Duodenal mucosa (tissue), 2 donors: ENCODE data around the gene MT1G.

Source experiments
- H3K27ac ChIP-seq: one replicate; pipeline ENCODE4 v1.7.0; 2013; ENCODE audit warnings: low read depth, low read length
- H3K27me3 ChIP-seq, 2 donors: one replicate each; pipeline ENCODE4 v1.7.0; 2013; ENCODE audit warnings: low read length in 2 of 2, control low read depth in 1 of 2; ENCODE audit not compliant: insufficient read depth in 2 of 2, control insufficient read depth in 1 of 2
- H3K36me3 ChIP-seq, 2 donors: one replicate each; pipeline ENCODE4 v1.7.0; 2013; ENCODE audit warnings: low read length in 2 of 2, control low read depth in 1 of 2; ENCODE audit not compliant: insufficient read depth in 2 of 2, control insufficient read depth in 1 of 2
- H3K4me1 ChIP-seq, 2 donors: one replicate each; pipeline ENCODE4 v1.7.0; 2013; ENCODE audit warnings: low read length in 2 of 2, control low read depth in 1 of 2; ENCODE audit not compliant: insufficient read depth in 2 of 2, control insufficient read depth in 1 of 2
- H3K4me3 ChIP-seq, 2 donors: one replicate each; pipeline ENCODE4 v1.7.0; 2013; ENCODE audit warnings: low read length in 2 of 2, low read depth in 1 of 2
- H3K9ac ChIP-seq, 2 donors: one replicate each; pipeline ENCODE4 v1.7.0; 2013; ENCODE audit warnings: low read length in 2 of 2, low read depth in 1 of 2
- H3K9me3 ChIP-seq, 2 donors: one replicate each; pipeline ENCODE4 v1.7.0; 2013; ENCODE audit warnings: low read length in 2 of 2, control low read depth in 1 of 2; ENCODE audit not compliant: control insufficient read depth in 1 of 2

The MT1G gene

DNA sequence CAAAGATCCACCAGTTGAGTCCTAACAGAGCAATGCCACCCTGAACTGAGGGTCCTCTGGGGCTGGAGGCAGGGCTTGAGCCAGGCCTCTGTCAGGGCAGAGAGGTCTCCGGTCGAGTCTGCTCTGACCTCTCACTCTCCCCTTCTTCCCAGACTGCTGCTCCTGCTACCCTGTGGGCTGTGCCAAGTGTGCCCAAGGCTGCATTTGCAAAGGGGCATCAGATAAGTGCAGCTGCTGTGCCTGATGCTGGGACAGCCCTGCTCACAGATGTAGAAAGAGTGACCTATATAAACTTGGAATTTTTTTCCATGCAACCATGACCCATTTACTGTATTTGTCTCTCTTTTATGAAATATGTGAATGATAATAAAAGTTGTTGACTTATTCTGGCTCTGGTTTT is 18.6 kb downstream of the MT1G start:
- Histone ChIP-seq H3K36me3 (no peaks in the 10 kb centered on the region), H3K4me3 (no peak overlapping the region), H3K9ac (no peak overlapping the region), H3K27ac (no peak overlapping the region), H3K27me3 (peaks cover 0 to 5% of the 10 kb centered on the region in 2 donors), H3K4me1 (peaks cover 18 to 26% of the 10 kb centered on the region in 2 donors), H3K9me3 (no peaks in the 10 kb centered on the region)

GRCh38 chr16:56647641-56648431 is 20.0 kb downstream of the MT1G start:
- Histone ChIP-seq H3K4me1 (peaks cover 30 to 36% of the 10 kb centered on the region in 2 donors), H3K27me3 (peaks cover 0 to 5% of the 10 kb centered on the region in 2 donors), H3K36me3 (no peaks in the 10 kb centered on the region), H3K27ac (peak overlapping the region; percentile 70), H3K4me3 (peak overlapping the region; percentile 33 to 41), H3K9me3 (no peaks in the 10 kb centered on the region), H3K9ac (peak overlapping the region; percentile 34 to 49)

DNA sequence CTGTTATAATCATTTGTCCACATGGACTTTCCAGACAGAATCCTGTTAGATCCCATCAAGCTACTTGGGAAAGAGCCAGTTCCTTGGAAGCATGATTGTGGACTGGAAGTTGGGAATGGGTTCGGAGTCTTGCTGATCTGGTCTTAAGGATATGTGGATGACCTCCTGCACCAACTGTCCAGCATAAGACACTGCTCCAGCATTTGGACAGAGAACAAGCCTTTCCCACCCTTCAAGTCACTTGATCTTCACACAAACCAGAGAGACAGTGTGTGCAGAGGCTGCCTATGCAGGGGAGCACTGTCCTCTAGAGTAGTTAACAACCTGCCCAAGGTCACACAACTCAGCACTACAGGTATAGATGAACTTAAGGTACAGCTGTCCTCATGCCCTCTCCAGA is 22.0 kb downstream of the MT1G start:
- no peaks in the 10 kb centered on the region for H3K9me3 ChIP-seq
- peaks cover 35 to 40% of the 10 kb centered on the region in 2 donors for H3K4me1 ChIP-seq
- no peak overlapping the region for H3K27ac ChIP-seq
- H3K36me3 ChIP-seq, result no peaks in the 10 kb centered on the region
- H3K27me3 ChIP-seq, result peaks cover 0 to 5% of the 10 kb centered on the region in 2 donors
- H3K4me3 ChIP-seq, result no peak overlapping the region
- no peak overlapping the region for H3K9ac ChIP-seq

DNA sequence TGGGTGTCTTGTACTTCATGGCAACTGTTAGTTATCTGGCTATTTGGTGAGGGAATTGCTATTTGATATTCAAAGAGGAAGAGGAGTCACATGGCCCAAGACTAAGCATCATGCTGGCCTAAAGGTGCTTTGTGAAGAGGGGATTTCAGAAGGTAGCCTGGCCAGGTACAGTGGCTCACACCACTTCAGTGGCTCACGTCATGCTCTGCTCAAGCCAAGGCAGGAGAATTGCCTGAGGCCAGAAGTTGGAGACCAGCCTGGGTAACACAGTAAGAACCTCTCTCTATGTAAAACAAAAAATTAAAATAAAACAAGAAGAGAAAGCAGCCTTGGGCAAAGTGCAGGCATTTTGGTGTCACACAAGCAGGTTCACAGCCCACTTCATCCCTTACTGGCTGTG is 22.6 kb downstream of the MT1G start:
- H3K27ac ChIP-seq, result no peak overlapping the region
- H3K36me3 ChIP-seq, result no peaks in the 10 kb centered on the region
- H3K27me3 ChIP-seq, result peaks cover 0 to 5% of the 10 kb centered on the region in 2 donors
- H3K9me3 ChIP-seq, result no peaks in the 10 kb centered on the region
- H3K9ac ChIP-seq, result no peak overlapping the region
- peaks cover 35 to 40% of the 10 kb centered on the region in 2 donors for H3K4me1 ChIP-seq
- no peak overlapping the region for H3K4me3 ChIP-seq

GRCh38 chr16:56643833-56644232 is 24.0 kb downstream of the MT1G start:
- H3K27ac ChIP-seq, result no peak overlapping the region
- H3K4me3 ChIP-seq, result peak overlapping the region; percentile 59 to 66
- H3K9me3 ChIP-seq, result no peaks in the 10 kb centered on the region
- H3K9ac ChIP-seq, result peak overlapping the region; percentile 20 to 33
- H3K27me3 ChIP-seq, result peaks cover 0 to 5% of the 10 kb centered on the region in 2 donors
- H3K4me1 ChIP-seq, result peaks cover 41 to 46% of the 10 kb centered on the region in 2 donors
- no peaks in the 10 kb centered on the region for H3K36me3 ChIP-seq

GRCh38 chr16:56643080-56643778 is 24.6 kb downstream of the MT1G start:
- H3K27me3 ChIP-seq, result peaks cover 0 to 5% of the 10 kb centered on the region in 2 donors
- no peaks in the 10 kb centered on the region for H3K36me3 ChIP-seq
- H3K27ac ChIP-seq, result peak overlapping the region; percentile 86
- H3K9me3 ChIP-seq, result no peaks in the 10 kb centered on the region
- H3K4me1 ChIP-seq, result peaks cover 40 to 42% of the 10 kb centered on the region in 2 donors
- H3K9ac ChIP-seq, result peak overlapping the region; percentile 52 to 61
- peak overlapping the region; percentile 59 to 66 for H3K4me3 ChIP-seq

GRCh38 chr16:56641166-56641565 is 26.7 kb downstream of the MT1G start:
- H3K36me3 ChIP-seq, result no peaks in the 10 kb centered on the region
- H3K27ac ChIP-seq, result no peak overlapping the region
- H3K4me1 ChIP-seq, result peaks cover 31 to 39% of the 10 kb centered on the region in 2 donors
- no peak overlapping the region for H3K9ac ChIP-seq
- H3K9me3 ChIP-seq, result no peaks in the 10 kb centered on the region
- H3K27me3 ChIP-seq, result peaks cover 6 to 10% of the 10 kb centered on the region in 2 donors
- H3K4me3 ChIP-seq, result no peak overlapping the region

GRCh38 chr16:56640076-56640475 is 27.8 kb downstream of the MT1G start:
- Histone ChIP-seq H3K4me3 (no peak overlapping the region), H3K27ac (no peak overlapping the region), H3K4me1 (peaks cover 27 to 40% of the 10 kb centered on the region in 2 donors), H3K36me3 (no peaks in the 10 kb centered on the region), H3K9ac (no peak overlapping the region), H3K9me3 (no peaks in the 10 kb centered on the region), H3K27me3 (peaks cover 10 to 19% of the 10 kb centered on the region in 2 donors)

- Histone ChIP-seq H3K9me3 (no peaks in the 10 kb centered on the region), H3K9ac (peak overlapping the region; percentile 48 to 61), H3K4me3 (peak overlapping the region; percentile 31 to 75), H3K4me1 (peaks cover 25 to 39% of the 10 kb centered on the region in 2 donors), H3K36me3 (no peaks in the 10 kb centered on the region), H3K27me3 (peaks cover 10 to 19% of the 10 kb centered on the region in 2 donors), H3K27ac (no peak overlapping the region)
These were observed 28.8 kb downstream of the MT1G start for GRCh38 chr16:56639045-56639444.
